HG02763 (cell line): Measurements from ENCODE around the gene SAMD9.
A peak's percentile ranks its signal among the peaks of the same experiment; 100 is the strongest.
"Not testable (repeated sequence)": the region's sequence is repeated elsewhere in the genome, so short reads cannot be mapped to it uniquely, and the experiment has no call there.

Experiments
- ATAC-seq: cut with Tn5 transposase; IDR thresholded peaks from one replicate; pipeline ENCODE4 v1.9.1; 2021; ENCODE audit warnings: mild to moderate bottlenecking, moderate library complexity; ENCODE audit not compliant: unreplicated experiment

Gene SAMD9

DNA sequence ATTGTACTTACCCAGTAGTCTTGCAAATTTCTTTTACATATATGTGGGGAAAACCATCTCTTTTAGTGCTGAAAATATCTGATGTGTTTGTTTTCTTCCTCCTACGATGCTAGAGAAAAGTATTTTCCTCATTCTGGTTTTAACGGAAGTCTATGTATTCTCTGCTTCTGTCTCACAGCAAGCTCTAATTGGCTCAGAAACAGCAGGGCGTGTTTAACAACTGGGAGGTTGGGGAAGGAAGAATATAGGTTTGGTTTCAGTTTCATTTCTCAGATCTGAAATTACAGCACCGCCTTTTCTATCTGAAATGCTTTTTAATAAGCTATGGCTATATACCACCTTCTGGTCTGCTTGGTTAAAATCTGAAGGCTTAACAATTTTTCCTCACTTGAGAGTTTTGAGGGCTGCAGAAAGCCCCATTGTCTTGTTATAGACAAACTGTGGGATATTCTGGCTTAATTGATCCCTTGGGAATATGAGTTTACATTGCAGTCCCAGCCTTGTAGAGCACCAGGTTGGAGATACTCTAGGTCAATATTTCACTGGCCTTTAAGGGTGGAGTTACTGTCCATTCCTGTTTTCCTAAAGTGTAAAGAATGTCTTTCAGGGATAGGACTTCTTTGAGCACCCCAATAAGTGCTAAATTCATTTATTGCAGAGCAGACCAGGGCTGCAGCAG lies at the start of gene SAMD9:
SAMD9 (minus strand) TSS at position 128 of the 679 bp plus-strand sequence. CDS start 11,882 bp downstream, outside the sequence.
- peak; percentile 100 for ATAC-seq

DNA sequence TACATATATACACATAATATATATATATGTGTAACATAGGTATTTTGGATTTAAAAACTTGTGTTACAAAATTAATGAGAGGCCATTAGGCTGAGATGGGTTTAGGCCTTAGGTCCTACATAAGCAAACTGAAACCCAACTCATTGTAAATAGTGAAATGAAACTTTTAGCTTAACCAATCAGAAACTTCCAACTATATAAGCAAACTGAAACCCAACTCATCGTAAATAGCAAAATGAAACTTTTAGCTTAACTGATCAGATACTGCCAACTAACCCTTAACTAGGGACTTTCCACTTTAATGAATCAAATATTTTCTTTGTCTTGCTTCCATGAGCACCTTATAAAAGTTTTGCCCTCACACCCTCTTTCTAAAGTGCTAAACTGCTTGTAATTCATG lies 47.7 kb upstream of the SAMD9 start:
- peak; percentile 97 for ATAC-seq

DNA sequence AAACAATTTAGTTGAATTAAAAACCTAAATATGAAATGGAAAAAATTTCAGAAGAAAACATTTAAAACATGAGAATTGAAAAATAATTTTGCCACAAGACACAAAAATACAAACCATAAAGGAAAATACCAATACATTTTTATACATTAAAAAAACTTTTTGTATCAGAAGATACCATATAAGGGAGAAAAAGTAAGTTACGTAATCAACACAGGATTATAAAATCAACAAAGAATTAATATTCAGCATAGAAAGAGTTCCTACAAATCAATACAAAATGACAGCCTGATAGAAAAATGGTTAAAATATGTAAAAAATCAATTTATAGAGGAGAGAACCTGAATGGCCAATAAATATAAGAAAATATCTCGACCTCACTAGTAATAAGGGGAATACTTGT lies 47.0 kb upstream of the SAMD9 start:
- no peak for ATAC-seq

DNA sequence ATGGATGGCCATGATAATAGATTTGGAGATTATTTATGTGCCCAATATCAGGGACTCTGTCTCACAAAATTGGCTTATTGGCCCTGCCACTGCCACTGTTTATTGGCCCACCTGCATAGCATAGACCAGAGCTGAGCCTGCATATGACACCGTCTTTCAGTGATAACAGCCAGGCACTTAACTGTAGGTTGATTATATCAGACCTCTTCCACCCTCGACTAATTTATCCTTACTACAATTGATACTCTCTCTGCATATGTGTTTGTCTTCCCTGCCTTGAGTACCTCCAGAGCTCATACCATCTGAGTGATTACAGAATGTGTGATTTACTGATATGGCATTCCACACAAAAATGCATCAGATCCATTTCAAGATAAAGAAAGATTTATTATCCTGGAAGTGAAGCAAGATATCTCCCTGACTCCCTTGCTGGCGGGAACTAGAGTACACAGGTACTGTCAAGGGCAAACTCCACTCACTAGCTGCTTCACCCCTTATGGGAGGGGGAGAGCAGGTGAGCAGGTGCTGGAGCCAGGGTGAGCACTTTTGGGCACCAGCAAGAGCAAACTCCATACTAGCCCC lies 43.5 kb upstream of the SAMD9 start:
- no peak for ATAC-seq

DNA sequence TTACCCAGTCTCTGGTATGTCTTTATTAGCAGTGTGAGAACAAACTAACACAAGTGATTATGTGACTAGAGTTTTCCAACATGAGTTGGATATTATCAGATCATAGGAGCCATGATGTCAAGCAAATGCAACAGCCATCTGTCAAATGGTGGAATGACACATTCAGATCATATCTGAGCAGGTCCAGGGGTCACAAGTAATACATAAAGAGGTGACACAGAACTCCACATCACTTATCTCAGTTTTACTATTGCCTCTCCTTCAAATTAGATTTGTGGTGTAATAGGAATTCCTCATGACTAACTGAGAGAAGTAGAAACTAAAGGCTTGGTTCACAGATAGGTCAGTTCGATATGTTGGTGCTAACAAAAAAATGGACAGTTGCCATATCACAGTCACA lies 42.6 kb upstream of the SAMD9 start:
- no peak for ATAC-seq

DNA sequence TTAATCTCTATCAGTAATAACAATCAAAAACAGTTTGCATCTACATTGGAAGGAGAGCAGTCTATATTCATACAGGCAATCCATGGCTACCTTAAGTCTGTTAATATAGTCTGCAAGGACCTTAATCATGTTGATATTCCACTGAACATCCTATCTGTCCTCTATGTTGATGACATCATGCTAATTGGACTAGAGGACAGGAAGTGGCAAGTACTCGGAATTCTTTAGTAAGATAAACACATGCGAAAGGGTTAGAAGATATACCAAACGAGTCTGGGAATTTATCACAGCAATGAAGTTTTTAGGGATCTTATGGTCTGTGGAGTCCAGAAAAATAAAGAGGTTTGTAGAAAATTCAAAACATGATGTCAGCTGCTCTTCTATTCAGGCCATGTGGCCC lies 41.7 kb upstream of the SAMD9 start:
- ATAC-seq = no peak

DNA sequence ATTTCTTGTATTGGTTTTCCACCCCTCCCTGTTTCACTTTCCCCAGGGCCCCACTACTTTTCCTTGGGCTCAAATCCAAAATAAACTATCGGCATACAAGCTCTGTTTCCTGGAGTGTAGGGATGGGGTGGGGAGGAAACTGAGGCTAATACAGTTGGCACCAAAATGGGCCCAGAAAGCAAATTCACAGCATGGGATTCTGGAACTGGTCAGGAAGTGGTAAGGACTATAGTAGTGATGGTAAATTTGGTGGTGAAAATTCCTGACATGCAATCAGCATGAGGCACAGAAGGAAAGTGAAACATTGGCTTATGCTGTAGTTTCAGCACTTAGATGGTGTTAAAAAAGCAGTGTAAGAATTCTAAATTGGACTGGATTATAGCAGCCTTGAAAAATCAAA lies 39.1 kb upstream of the SAMD9 start:
- no peak for ATAC-seq

DNA sequence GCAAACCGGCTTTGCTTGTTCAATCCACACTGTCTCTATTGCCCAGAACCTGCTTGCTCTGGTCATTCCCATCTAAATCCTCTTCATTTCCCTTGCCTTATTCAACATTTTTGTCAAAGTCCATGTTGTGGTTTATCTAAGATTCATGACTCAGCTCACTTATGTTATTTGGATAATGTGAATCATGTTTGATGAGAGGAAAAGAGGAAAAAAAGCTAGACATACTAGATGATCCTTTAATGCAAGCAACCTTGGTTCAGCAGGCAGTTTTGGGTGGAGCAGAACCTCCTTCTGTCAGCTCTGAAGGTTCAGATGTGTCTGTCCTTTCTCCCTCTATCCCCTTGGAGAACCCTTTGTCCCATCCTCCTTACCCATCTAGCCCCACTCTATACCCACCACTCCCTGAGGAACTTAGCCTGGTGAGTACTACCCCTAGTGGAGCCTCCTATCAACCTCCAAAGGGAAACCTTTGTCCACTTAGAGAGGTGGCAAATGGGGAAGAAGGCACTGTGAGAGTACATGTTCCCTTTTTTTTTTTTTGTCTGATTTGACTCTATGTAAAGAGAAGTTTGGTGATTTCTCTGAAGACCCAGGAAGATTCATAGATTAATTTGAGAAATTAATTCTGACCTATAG lies 32.5 kb upstream of the SAMD9 start:
- no peak for ATAC-seq

DNA sequence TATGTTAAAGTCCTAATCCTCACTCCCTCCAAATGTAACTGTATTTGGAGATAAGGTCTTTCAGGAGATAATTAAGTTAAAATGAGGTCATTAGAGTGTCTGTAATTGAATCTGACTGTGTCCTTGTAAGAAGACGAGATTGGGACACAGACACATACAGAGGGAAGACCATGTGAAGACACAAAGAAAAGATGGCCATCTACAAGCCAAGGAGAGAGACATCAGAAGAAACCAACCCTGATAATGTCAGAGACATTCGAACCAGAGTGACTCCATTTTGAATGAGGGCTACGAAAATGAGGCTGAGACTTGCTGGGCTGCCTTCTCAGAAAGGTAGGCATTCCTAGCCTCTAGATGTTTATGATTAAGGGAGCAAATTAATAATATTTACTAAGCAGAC lies 30.9 kb upstream of the SAMD9 start:
- ATAC-seq = no peak

DNA sequence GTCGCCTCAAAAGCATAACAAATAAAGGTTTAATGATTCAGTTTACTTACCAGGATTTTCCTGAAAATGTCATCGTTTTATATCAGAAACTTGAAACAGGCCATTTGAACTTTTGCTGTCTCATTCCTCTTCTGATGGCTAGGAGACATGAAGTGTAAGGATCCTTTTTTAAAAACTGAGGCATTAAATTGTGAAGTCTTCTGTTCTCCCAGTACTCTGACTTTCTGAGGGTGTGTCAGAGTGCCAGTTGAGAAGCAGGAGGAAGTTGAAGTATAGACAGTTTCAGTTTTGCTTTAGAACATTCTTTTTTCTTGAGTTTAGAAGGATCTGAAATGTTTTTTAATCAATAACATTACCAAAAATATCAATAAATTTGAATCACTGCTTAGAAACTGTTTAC lies 30.4 kb upstream of the SAMD9 start, which contains the start of gene SAMD9L:
SAMD9L (minus strand) TSS at position 242 of the 400 bp plus-strand sequence. CDS start 12,414 bp downstream, outside the sequence.
- peak; percentile 51 for ATAC-seq

DNA sequence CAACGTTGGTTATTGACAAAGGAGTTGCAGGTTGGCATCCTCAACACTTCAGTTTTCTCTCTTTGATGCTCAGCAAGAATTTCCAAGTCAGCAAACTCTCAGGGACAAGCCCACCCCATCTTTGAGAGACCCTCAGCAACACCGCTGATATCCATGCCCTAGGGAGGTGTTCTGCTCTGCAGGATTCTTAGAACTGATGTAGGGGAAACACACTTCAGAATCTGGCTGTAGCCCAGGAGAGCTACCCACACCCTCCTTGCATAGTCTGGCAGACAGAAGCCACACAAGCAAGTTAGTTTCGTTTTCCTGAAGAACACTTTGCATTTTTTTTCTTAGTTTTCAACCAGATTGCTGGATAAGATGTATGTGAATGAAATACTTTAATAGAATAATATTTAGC lies 29.6 kb upstream of the SAMD9 start:
- peak; percentile 83 for ATAC-seq

DNA sequence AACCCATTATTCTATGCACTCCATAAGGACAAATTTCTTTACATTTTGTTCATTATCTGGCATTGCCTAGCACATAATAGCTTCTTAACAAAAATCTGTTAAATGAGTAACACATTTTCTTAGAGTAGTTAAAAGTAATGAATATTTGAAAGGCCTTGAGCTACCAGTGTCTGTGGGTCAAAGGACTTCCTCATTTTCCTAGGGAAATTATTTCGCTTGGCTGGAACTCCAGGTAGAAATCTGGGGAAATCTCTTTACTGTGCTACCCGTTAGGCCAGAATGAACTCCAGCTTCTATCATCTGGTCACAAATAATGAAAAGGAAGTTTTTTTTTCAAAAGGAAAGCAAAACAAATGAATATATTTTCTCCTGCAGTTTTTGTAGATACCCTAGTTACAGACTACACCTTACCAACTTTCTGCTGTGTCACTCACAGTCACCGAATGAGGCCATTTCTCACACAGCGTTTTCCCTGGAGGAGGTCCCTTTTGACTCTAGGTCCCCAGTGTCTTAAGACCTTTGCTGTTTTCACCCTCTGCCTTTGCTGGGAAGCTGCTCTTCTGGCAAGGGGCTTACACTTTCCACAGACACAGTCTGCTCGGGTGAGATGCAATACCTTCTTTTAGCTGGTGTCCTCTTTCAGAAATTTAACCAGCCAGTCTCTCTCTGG lies 28.8 kb upstream of the SAMD9 start:
- no peak for ATAC-seq

DNA sequence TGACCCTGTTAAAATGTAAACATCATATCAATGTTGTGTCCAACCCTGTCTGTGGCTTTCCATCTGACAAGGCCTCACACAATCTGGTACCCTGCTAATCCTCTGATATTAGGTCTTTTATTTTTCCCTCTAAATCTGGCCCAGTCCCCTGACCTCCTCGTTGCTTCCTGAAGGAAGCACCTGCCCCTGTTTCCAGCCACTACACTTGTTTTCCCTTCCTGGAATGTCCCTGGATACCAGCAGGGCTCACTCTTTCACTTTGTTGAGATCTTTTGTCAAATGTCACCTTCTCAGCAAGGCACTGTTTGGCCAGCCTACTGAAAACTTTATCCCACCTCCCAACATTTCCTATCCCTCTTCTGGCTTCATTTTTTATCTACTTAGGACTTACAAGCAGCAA lies 28.3 kb upstream of the SAMD9 start:
- no peak for ATAC-seq

DNA sequence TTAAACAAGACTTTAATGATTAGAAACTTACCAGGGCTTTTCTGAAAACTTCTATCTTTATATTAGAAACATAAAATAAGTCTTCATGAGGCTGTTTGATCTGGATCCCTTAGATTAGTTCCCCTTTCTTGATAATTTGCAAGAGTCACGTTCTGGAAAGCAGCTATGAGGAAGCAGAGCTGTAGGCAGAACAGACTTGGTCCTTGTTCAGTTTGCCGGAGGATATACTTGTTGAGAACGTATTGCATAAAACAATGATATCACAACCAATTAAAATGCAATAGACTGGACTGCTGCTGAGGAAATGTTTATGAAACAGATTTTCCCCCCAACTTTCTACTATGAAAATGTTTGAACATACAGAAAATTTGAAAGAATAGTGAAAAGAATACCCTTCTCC lies 27.6 kb upstream of the SAMD9 start:
- ATAC-seq = no peak

DNA sequence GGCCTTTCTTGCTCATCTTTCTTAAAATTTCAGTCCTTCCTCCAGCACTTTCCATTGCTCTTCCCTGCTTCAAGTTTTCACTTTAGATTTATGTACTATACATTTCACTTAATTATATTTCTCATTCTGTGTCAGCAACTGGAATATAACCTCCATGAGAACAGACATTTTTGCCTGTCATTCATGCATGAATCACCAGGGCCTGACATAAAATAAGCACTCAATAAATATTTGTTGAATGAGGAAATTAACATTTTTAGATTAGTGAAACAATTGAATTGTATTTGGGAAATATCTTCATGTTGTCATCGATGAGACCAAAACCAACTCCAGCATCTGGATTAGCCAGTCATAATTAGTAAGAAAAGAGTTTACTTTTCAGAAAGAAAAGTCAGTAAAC lies 24.3 kb upstream of the SAMD9 start:
- no peak for ATAC-seq

DNA sequence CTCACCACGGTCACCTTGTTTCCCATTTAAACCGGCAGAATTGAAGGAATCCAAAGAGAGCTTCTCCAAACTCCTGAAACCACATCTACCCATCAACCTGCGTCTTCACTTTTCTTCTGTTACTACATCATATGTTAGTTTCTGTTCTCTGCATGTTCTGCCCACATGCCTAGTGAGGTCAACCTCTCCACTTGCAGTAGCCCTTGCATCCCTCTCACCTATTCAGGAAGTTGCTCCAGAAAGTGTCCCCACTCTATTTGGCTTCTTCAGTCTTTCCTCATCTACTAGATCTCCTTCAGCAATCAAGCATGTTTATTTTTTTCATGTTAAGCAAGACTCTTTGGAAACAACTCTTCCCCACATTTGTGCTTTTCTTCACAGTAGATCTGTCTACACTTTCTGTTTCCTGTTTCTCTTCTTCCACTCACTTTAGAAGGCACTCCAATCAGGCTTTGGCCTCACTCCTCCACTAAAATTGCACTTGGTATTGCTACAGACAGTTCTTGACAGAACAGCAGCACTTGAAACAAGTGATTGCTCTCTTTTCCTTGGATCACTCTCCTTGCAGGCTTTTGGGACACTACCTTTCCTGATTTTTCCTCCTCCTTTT lies 22.9 kb upstream of the SAMD9 start:
- no peak for ATAC-seq

DNA sequence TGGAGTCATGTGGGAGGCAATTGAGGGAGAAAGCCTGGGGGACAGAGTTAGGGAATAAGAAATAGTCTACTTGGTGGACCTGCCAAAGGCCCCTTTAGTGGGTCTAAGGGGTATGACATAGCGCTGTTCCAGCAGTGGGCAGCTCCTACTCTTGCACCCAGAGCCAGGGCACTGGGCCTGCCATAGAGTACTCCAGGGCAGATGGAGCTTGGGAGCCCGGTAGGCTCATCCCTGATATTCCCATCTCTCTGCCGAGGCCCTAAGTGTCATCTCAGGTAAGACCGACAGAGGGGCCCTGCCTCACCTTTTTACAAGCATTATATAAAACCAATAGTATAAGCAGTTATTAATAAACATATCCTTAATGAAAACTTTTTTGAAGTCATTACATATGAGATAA lies 20.8 kb upstream of the SAMD9 start:
- no peak for ATAC-seq

DNA sequence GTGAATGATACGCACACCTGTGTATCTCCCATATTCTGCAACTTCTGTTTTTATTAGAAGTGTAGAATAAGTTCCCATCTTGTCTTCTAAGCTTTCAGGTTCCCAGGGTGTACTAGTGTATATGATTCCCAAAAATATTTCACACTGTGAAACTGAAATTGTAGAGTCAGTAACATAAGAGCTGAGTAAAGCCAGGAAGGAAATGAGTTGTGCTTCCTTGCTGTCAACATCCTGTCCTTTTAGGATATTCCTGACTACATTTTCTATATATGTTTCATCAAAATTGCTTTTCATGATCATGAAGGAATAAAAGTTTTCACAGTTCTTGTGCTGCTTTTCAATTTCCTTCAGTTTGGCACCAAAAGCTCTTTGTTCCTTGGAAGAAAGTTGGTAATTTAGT lies 15.2 kb upstream of the SAMD9 start:
- ATAC-seq = no peak

DNA sequence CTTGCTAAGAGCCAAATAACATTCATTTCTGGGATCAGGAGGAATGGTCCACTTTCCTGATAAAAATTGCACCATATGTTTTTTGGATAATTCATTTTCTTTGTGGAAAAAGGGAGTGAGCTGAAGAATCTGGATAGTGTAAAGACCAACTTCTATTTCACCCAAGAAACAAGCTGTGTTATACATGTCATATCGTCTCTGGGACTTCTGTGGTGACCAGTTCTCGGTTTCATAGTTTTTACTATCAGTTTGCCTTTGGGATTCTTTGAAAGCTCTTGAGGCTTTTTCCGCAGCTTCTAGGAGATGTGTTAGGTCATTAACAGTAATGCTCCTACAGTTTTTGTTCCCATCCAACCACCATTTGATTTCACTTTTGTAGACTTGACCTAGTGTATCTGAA lies 14.4 kb upstream of the SAMD9 start:
- no peak for ATAC-seq

DNA sequence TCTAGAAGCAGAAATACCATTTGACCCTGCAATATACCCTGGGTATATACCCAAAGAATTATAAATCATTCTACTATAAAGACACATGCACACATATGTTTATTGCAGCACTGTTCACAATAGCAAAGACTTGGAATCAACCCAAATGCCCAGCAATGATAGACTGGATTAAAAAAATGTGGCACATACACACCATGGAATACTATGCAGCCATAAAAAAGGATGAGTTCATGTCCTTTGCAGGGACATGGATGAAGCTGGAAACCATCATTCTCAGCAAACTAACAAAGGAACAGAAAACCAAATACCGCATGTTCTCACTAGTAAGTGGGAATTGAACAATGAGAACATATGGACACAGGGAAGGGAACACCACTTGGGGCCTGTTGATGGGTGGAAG lies 9.2 kb upstream of the SAMD9 start:
- ATAC-seq = not testable (repeated sequence)

DNA sequence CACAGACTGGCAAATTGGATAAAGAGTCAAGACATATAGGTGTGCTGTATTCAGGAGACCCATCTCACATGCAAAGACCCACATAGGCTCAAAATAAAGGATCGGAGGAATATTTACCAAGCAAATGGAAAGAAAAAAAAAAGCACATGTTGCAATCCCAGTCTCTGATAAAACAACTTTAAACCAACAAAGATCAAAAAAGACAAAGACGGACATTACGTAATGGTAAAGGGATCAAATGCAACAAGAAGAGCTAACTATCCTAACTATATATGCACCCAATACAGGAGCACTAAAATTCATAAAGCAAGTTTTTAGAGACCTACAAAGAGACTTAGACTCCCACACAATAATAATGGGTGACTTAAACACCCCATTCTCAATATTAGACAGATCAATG lies 5.8 kb upstream of the SAMD9 start:
- not testable (repeated sequence) for ATAC-seq
